ENCODE data around the gene HIPK2.

Gene HIPK2

DNA sequence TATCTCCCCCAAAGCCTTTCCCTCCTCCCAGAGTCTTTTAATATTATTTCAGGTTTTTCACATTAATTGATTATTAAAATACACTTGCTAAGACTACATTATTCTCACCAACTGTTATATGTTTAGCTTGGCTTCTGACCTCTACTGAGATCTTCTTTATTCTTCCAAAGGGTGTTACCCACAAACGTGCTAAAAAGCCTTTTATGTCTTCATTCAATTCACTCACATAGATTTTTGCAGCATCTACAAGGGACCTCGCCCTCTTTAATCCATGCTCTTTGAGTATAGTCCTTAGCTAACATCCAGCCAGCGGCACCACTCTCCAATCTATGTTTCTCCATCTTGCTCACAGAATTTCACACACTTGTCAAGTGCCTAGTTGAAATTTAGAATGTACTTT lies 115.9 kb downstream of the HIPK2 start:
- no peak for DNase-seq
- in situ Hi-C loops (cut with HindIII; ENCODE audit: low pct_ligation_motif_present, low sequenced_read_pairs), result no loop called here
- H3K4me3 ChIP-seq (ENCODE audit: low read depth, low read length), result no peak overlapping the region
- TF ChIP-seq, protein P1, sequence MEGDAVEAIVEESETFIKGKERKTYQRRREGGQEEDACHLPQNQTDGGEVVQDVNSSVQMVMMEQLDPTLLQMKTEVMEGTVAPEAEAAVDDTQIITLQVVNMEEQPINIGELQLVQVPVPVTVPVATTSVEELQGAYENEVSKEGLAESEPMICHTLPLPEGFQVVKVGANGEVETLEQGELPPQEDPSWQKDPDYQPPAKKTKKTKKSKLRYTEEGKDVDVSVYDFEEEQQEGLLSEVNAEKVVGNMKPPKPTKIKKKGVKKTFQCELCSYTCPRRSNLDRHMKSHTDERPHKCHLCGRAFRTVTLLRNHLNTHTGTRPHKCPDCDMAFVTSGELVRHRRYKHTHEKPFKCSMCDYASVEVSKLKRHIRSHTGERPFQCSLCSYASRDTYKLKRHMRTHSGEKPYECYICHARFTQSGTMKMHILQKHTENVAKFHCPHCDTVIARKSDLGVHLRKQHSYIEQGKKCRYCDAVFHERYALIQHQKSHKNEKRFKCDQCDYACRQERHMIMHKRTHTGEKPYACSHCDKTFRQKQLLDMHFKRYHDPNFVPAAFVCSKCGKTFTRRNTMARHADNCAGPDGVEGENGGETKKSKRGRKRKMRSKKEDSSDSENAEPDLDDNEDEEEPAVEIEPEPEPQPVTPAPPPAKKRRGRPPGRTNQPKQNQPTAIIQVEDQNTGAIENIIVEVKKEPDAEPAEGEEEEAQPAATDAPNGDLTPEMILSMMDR (IDR thresholded peaks at IDR 0.05; ENCODE audit: low read depth, low read length, missing control alignments), result no peak
- H3K36me3 ChIP-seq (replicated peaks), result no peaks in the 10 kb centered on the region
- H3K27ac ChIP-seq, result no peak overlapping the region
- no peaks in the 10 kb centered on the region for H3K27me3 ChIP-seq (replicated peaks)

DNA sequence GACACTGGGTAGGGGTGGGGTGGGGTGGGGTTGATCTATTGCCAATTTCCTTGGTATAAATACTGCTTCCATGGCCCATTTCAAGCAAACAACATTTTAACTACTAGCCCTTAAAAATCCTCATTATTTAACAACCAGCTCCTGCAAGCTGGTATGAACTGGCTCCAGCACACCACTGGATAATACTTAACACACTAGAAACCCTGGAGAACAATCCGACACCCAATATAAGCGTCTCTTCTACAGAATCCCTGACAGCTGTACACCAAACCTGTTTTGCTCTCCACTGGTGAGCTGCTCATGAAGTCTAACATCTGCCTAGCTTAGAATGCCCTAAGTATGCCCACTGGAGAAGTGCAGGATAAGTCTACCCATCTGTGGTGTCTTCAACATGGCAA lies 116.8 kb downstream of the HIPK2 start:
- Histone ChIP-seq H3K27ac (no peak overlapping the region), H3K27me3 (replicated peaks) (no peaks in the 10 kb centered on the region), H3K4me3 (ENCODE audit: low read depth, low read length) (no peak overlapping the region), H3K36me3 (replicated peaks) (no peaks in the 10 kb centered on the region)
- in situ Hi-C loops (cut with HindIII; ENCODE audit: low pct_ligation_motif_present, low sequenced_read_pairs), result no loop called here
- TF ChIP-seq, protein P1 (IDR thresholded peaks at IDR 0.05; ENCODE audit: low read depth, low read length, missing control alignments), result no peak
- no peak for DNase-seq

DNA sequence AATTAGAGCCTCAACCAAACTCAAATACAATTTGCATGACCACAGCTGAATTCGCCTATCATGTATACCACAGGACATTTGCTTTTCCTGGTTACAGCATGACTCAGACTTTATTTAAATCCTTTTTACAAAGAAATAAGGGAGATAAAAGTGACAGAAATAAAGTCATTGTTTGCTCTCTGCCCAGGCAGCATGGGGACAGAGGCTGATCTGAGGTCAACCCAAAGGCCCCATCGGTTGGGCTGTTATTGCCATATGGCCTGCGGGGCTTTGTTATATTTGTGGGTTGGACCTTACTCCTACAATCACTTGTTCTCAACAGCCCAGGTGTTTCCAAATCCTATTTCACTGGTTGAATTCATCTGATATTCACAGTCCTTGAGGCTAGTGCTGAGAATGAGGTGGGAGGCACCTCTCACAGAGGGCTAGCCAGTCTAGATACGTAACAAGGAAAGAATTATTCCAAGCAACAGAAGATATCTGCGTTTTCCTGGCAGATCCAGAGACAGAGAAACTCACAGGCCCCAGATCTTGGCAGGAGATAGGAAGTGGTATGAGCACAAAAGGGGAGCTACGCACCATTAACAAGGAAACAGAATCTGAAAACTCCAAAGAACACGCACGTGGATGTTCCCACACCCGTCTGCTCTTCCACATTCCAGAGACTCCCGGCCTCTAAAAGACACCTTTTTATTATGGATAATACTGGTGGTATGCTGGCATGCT lies 117.3 kb downstream of the HIPK2 start:
- TF ChIP-seq, protein P1 (IDR thresholded peaks at IDR 0.05; ENCODE audit: low read depth, low read length, missing control alignments), result no peak
- in situ Hi-C loops (cut with HindIII; ENCODE audit: low pct_ligation_motif_present, low sequenced_read_pairs), result no loop called here
- Histone ChIP-seq H3K27me3 (replicated peaks) (no peaks in the 10 kb centered on the region), H3K36me3 (replicated peaks) (no peaks in the 10 kb centered on the region), H3K27ac (no peak overlapping the region), H3K4me3 (ENCODE audit: low read depth, low read length) (no peak overlapping the region)
- no peak for DNase-seq

DNA sequence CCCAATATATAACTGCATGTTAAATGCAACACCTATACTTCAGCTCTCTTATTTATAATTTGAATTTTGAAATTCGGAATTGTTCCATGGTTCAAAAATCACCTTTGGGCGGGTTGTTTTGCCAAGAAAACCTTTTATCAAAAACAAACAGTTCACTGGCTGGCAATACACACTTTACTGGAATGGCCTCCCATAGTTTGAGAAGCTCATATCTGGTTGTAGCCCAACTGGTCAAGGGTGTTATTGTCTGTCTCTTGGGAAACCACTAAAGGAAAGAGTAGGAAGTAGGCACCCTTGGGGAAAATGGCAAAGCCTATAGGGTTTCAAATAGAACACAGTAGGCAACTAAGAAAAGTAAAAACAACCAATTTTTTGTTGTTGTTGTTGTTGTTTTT lies 117.9 kb downstream of the HIPK2 start:
- Histone ChIP-seq H3K27ac (no peak overlapping the region), H3K4me3 (ENCODE audit: low read depth, low read length) (no peak overlapping the region), H3K27me3 (replicated peaks) (no peaks in the 10 kb centered on the region), H3K36me3 (replicated peaks) (no peaks in the 10 kb centered on the region)
- in situ Hi-C loops (cut with HindIII; ENCODE audit: low pct_ligation_motif_present, low sequenced_read_pairs), result no loop called here
- DNase-seq, result no peak
- TF ChIP-seq, protein P1 (IDR thresholded peaks at IDR 0.05; ENCODE audit: low read depth, low read length, missing control alignments), result no peak

DNA sequence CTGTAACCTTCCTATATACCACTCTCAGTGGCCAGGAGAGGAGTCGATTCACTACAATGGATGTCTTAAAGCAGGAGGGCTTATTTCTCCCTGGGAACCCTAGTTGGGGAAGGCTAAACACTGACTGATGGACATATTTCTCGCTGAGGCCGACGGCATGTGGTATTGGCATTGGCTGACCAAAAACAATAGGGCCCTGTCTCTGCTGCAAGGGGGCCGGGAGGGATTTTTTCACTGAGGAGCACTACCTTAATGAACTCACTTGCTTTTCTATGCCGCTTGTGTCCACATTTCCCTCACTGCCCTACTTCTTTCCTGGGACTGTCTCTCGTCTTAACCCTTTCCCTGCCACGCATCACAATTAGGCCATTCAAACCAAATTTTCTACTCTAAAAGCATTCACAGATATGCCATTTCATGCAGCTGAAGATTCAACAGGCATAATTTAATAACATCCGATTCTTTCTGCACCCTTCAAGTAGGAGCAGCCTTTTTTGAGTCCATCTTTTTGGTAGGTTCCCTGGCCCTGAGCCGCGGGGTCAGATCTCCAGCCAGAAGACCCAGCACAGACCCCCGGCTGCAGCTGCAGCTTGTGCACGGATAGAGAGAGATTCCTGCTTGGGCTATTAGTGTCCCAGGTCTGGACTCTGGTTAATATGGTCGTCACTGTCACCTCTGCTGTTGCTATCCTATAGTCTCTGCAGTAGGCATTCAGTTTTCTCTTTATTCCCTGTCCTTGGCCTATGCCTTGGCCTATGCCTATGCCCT lies 118.7 kb downstream of the HIPK2 start:
- TF ChIP-seq, protein P1 (IDR thresholded peaks at IDR 0.05; ENCODE audit: low read depth, low read length, missing control alignments), result no peak
- no peaks in the 10 kb centered on the region for H3K27me3 ChIP-seq (replicated peaks)
- no peaks in the 10 kb centered on the region for H3K36me3 ChIP-seq (replicated peaks)
- H3K27ac ChIP-seq, result no peak overlapping the region
- DNase-seq, result no peak
- H3K4me3 ChIP-seq (ENCODE audit: low read depth, low read length), result no peak overlapping the region
- in situ Hi-C loops (cut with HindIII; ENCODE audit: low pct_ligation_motif_present, low sequenced_read_pairs), result no loop called here
